Mononuclear cell (primary cell): Measurements from ENCODE around the gene SLX4. TPM values are rescaled to one million over a fixed set of nuclear protein-coding genes. Genes with fewer than 3 reads are reported as not detected.
A peak's percentile ranks its signal among the peaks of the same experiment; 100 is the strongest.
"Not testable (repeated sequence)": the region's sequence is repeated elsewhere in the genome, so short reads cannot be mapped to it uniquely, and the experiment has no call there.

Experiments used
- H3K27me3 ChIP-seq: 2 replicates; pipeline ENCODE4 v1.6.0; 2011; ENCODE audit warnings: low read length, control low read depth; ENCODE audit not compliant: insufficient read depth
- H3K4me1 ChIP-seq: 2 replicates; pipeline ENCODE4 v1.5.1; 2011; ENCODE audit warnings: mild to moderate bottlenecking, low read length, control low read depth; ENCODE audit not compliant: insufficient read depth
- H3K4me3 ChIP-seq: 2 replicates; pipeline ENCODE4 v1.5.1; 2011; ENCODE audit warnings: mild to moderate bottlenecking, low read length, moderate library complexity
- H3K9me3 ChIP-seq: 2 replicates; pipeline ENCODE4 v1.5.1; 2011; ENCODE audit warnings: low read depth, mild to moderate bottlenecking, control low read depth, low read length
- total RNA-seq: library from RNA; depleted of rRNA; stranded (reverse); fragments of >200 nt; gene quantifications from one replicate; pipeline ENCODE4 v1.2.3, GENCODE V29; 2012

SLX4 gene
- 2.5 TPM for total RNA-seq

GRCh38 chr16:3611146-3611975, at the start of gene SLX4:
SLX4 (minus strand) TSS chr16:3611606; CDS start chr16:3608964, 2,642 bp downstream.
- no peaks in the 10 kb centered on the region for H3K9me3 ChIP-seq
- peak within 1 kb of the TSS; percentile 70 for H3K4me3 ChIP-seq
- H3K4me1 ChIP-seq, result peaks cover 37% of the 10 kb centered on the region
- H3K27me3 ChIP-seq, result no peaks in the 10 kb centered on the region

- no peaks in the 10 kb centered on the region for H3K27me3 ChIP-seq
- no peaks in the 10 kb centered on the region for H3K4me1 ChIP-seq
- H3K9me3 ChIP-seq, result no peaks in the 10 kb centered on the region
- H3K4me3 ChIP-seq, result no peak overlapping the region
Measured at GRCh38 chr16:3659251-3659650, 47.8 kb upstream of the SLX4 start.

- no peaks in the 10 kb centered on the region for H3K4me1 ChIP-seq
- no peaks in the 10 kb centered on the region for H3K27me3 ChIP-seq
- no peak overlapping the region for H3K4me3 ChIP-seq
- no peaks in the 10 kb centered on the region for H3K9me3 ChIP-seq
Measured at GRCh38 chr16:3656491-3657468, 45.4 kb upstream of the SLX4 start.

GRCh38 chr16:3656160-3656490, 44.7 kb upstream of the SLX4 start:
- H3K27me3 ChIP-seq, H3K4me1 ChIP-seq, H3K4me3 ChIP-seq, H3K9me3 ChIP-seq: not testable (repeated sequence)

GRCh38 chr16:3655396-3656159, 44.2 kb upstream of the SLX4 start:
- no peak overlapping the region for H3K4me3 ChIP-seq
- no peaks in the 10 kb centered on the region for H3K4me1 ChIP-seq
- H3K9me3 ChIP-seq, result no peaks in the 10 kb centered on the region
- no peaks in the 10 kb centered on the region for H3K27me3 ChIP-seq

- Histone ChIP-seq H3K4me3 (no peak overlapping the region), H3K4me1 (no peaks in the 10 kb centered on the region), H3K27me3 (no peaks in the 10 kb centered on the region), H3K9me3 (no peaks in the 10 kb centered on the region)
Measured at GRCh38 chr16:3655030-3655395, 43.6 kb upstream of the SLX4 start.

- Histone ChIP-seq H3K27me3 (no peaks in the 10 kb centered on the region), H3K9me3 (no peaks in the 10 kb centered on the region), H3K4me3 (no peak within 1 kb of the TSS), H3K4me1 (no peaks in the 10 kb centered on the region)
Measured at GRCh38 chr16:3654249-3654991, 43.0 kb upstream of the SLX4 start, which contains the start of gene DNASE1. DNASE1 (plus strand) TSS chr16:3654691; CDS start chr16:3655374, 683 bp downstream.

GRCh38 chr16:3652373-3653195, 41.2 kb upstream of the SLX4 start:
- H3K4me3 ChIP-seq, result no peak overlapping the region
- H3K4me1 ChIP-seq, result no peaks in the 10 kb centered on the region
- H3K27me3 ChIP-seq, result no peaks in the 10 kb centered on the region
- H3K9me3 ChIP-seq, result no peaks in the 10 kb centered on the region

- Histone ChIP-seq H3K4me3 (no peak overlapping the region), H3K27me3 (no peaks in the 10 kb centered on the region), H3K4me1 (no peaks in the 10 kb centered on the region), H3K9me3 (no peaks in the 10 kb centered on the region)
Measured at GRCh38 chr16:3651461-3652372, 40.3 kb upstream of the SLX4 start.

- no peak overlapping the region for H3K4me3 ChIP-seq
- no peaks in the 10 kb centered on the region for H3K9me3 ChIP-seq
- no peaks in the 10 kb centered on the region for H3K4me1 ChIP-seq
- H3K27me3 ChIP-seq, result no peaks in the 10 kb centered on the region
Measured at GRCh38 chr16:3650631-3651265, 39.3 kb upstream of the SLX4 start.

GRCh38 chr16:3646348-3646920, 35.0 kb upstream of the SLX4 start:
- no peaks in the 10 kb centered on the region for H3K27me3 ChIP-seq
- H3K4me3 ChIP-seq, result no peak overlapping the region
- H3K4me1 ChIP-seq, result no peaks in the 10 kb centered on the region
- H3K9me3 ChIP-seq, result no peaks in the 10 kb centered on the region
